NB4 (cell line): Measurements from ENCODE around the gene KDM5C.
"Not testable (repeated sequence)": the region's sequence is repeated elsewhere in the genome, so short reads cannot be mapped to it uniquely, and the experiment has no call there.

Source experiments
- DNase-seq: peaks from one replicate; pipeline ENCODE4 v3.0.0; 2010; ENCODE audit warnings: low read depth
- H3K4me3 ChIP-seq: one replicate; pipeline ENCODE4 v1.5.1; 2011; ENCODE audit warnings: mild to moderate bottlenecking, low read depth, low read length, moderate library complexity
- CTCF ChIP-seq: IDR thresholded peaks from one replicate; pipeline ENCODE4 v1.5.1; 2012; ENCODE audit warnings: low read depth, low read length
- MAX ChIP-seq: IDR thresholded peaks from 2 replicates; pipeline ENCODE4 v1.6.1; 2011; ENCODE audit warnings: low read depth, low read length
- MYC ChIP-seq: IDR thresholded peaks from 2 replicates; pipeline ENCODE4 v1.6.1; 2011; ENCODE audit warnings: low read depth, low read length
- POLR2A ChIP-seq: IDR thresholded peaks from 2 replicates; pipeline ENCODE4 v1.6.1; 2011; ENCODE audit warnings: mild to moderate bottlenecking; ENCODE audit not compliant: insufficient read length; ENCODE audit errors: extremely low read depth

The KDM5C gene

GRCh38 chrX:53186351-53186750 is 38.7 kb downstream of the KDM5C start:
- H3K4me3 ChIP-seq: no peak overlapping the region
- no peak for TF ChIP-seq MYC
- DNase-seq: no peak

GRCh38 chrX:53184836-53185235 is 40.2 kb downstream of the KDM5C start:
- TF ChIP-seq CTCF (no peak), MAX (no peak), POLR2A (no peak), MYC (no peak)
- H3K4me3 ChIP-seq: no peak overlapping the region
- no peak for DNase-seq

- no peak for DNase-seq
- TF ChIP-seq POLR2A (no peak), MYC (no peak), CTCF (no peak), MAX (no peak)
Measured at GRCh38 chrX:53171356-53171755, 53.7 kb downstream of the KDM5C start.

GRCh38 chrX:53166103-53166502 is 58.9 kb downstream of the KDM5C start:
- no peak for DNase-seq
- TF ChIP-seq MAX (no peak), CTCF (no peak), POLR2A (no peak), MYC (no peak)
- H3K4me3 ChIP-seq: no peak overlapping the region

More at GRCh38 chrX:53171356-53171755, 53.7 kb downstream of the KDM5C start:
- H3K4me3 ChIP-seq: no peak overlapping the region

- not testable (repeated sequence) for DNase-seq, H3K4me3 ChIP-seq
Measured at GRCh38 chrX:53164566-53164965, 60.4 kb downstream of the KDM5C start.

GRCh38 chrX:53163436-53163835 is 61.6 kb downstream of the KDM5C start:
- no peak overlapping the region for H3K4me3 ChIP-seq
- TF ChIP-seq POLR2A (no peak), MAX (no peak), MYC (no peak), CTCF (no peak)
- DNase-seq: no peak

GRCh38 chrX:53160297-53160983 is 64.6 kb downstream of the KDM5C start:
- no peak overlapping the region for H3K4me3 ChIP-seq
- no peak for DNase-seq
- TF ChIP-seq CTCF (no peak), MYC (no peak), POLR2A (no peak), MAX (no peak)
